HG03066 (cell line): ENCODE measurements around the gene FAF1.

Source experiments
- ATAC-seq: cut with Tn5 transposase; IDR thresholded peaks from one replicate; pipeline ENCODE4 v1.9.1; 2021; ENCODE audit warnings: low read depth; ENCODE audit not compliant: unreplicated experiment

The FAF1 gene

GRCh38 chr1:50523548-50523947 lies 436.5 kb downstream of the FAF1 start:
- ATAC-seq = no peak

DNA sequence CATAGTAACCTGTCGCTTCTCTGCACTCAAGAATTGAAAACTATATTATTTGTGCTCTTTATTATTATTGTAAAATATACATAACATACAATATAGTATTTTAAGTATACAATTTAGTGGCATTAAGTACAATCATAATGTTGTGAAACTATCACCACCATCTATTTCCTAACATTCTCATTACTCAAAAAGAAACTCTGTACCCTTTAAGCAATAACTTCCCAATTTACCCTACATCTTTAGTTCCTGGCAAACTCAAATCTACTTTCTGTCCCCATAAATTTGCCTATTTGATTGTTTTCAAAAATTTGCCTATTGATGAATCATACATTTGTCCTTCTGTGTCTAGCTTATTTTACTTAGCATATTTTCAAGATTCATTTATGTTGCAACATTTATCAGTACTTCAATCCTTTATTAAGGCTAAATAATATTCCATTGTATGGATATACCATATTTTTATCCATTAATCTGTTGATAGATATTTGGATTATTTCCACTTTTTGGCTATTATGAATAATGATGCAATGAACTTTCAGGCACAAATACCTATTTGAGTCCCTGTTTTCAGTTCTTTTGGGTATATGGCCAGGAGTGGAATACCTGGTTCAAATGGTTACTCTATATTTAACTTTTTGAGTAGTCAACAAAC lies 437.2 kb downstream of the FAF1 start:
- ATAC-seq = no peak

- no peak for ATAC-seq
Observed at GRCh38 chr1:50521703-50522102, 438.4 kb downstream of the FAF1 start.

DNA sequence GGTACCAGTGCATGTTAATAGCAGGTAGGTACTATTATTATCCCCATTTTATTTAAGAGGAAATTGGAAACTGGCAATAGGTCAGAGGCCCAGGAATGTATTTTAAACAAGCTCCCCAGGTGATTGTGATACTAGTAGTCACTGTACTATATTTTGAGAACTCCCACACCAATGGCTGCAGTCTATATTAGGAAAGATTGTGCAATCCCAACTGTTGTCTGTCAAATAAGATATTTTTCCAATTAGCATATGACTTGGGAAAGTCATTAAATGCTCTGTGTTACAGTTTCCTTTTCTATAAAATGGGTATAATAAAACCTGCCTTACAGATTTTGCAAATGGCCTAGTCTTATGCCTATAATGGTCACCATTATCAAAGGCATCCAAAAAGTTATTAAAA lies 442.6 kb downstream of the FAF1 start:
- ATAC-seq = no peak

DNA sequence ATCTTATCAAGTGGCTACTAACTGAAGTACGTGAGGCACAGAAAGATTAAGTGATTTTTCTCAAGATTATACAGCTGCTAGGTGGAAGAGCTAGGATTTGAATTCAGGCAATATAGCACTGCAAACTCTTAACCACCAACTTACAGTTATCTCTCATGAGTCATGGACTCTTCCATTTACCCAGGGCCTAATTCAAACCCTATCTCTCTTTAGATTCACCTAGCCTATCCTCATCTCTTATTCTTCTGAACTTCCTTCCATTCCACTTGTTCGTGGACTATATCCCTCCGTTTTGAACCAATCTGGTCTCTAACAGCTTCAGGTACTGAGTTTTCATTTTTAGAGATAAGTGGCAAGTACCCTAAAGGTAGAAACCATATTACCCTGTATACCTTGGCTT lies 444.0 kb downstream of the FAF1 start:
- ATAC-seq = no peak

- ATAC-seq = no peak
Observed at GRCh38 chr1:50508040-50508586, 452.0 kb downstream of the FAF1 start.

- ATAC-seq = no peak
Observed at GRCh38 chr1:50505427-50505826, 454.6 kb downstream of the FAF1 start.

DNA sequence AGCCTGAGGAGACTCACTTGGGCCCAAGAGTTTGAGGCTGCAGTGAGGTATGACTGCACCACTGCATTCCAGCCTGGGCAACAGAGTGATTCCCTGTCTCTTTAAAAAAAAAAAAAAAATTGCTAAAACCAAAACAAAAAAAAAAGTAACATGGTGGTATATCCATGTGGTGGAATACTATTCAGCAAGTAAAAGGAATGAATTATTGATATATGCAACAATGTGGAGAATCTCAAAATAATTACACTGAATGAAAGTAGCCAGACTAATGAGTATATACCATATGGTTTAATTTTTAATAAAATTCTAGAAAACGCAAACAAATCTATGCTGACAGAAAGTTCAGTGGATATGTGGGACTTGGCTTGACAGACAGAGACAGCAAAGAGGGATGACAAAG lies 456.6 kb downstream of the FAF1 start:
- no peak for ATAC-seq

- ATAC-seq = no peak
Observed at GRCh38 chr1:50502147-50502546, 457.9 kb downstream of the FAF1 start.

- no peak for ATAC-seq
Observed at GRCh38 chr1:50497007-50497406, 463.1 kb downstream of the FAF1 start.

DNA sequence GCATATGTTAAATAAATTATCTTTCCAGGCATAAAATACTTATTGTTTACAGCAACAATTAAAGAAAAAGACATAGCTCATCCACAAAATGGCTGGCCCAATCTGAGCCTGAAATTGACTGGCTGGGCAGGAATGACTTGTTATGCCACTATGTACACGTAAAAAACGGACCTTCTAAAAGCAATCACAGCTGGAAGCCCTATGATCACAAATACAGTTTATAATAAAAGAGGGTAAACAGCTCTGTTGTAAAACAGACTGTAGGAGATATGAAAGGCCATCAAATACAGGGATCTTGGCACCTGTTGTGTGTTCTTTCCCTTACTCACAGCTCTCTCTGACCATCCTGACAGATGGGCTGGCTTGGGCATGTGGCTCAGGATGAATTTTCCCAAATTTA lies 466.4 kb downstream of the FAF1 start:
- no peak for ATAC-seq

GRCh38 chr1:50492142-50492541 lies 467.9 kb downstream of the FAF1 start:
- no peak for ATAC-seq

GRCh38 chr1:50491142-50491541 lies 468.9 kb downstream of the FAF1 start:
- no peak for ATAC-seq

- ATAC-seq = no peak
Observed at GRCh38 chr1:50490640-50491039, 469.4 kb downstream of the FAF1 start.

DNA sequence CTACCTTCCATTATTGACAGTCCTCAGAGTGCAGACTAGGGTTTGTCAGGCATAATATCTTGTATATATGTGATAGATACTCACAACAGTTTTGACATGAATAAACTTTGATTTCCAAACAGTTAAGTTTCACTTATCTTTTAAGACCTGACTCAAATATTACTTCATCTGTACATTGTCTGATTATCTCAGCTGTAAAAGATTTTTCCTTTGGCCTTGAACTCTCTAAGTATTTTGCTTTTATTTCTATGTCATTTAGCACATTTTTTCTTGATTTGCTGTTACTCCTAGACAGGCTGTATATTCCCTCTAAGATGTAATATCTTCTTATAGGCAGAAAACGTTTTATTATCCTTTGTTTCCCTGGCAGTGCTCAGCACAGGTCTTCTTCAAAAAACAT lies 471.2 kb downstream of the FAF1 start:
- ATAC-seq = no peak

DNA sequence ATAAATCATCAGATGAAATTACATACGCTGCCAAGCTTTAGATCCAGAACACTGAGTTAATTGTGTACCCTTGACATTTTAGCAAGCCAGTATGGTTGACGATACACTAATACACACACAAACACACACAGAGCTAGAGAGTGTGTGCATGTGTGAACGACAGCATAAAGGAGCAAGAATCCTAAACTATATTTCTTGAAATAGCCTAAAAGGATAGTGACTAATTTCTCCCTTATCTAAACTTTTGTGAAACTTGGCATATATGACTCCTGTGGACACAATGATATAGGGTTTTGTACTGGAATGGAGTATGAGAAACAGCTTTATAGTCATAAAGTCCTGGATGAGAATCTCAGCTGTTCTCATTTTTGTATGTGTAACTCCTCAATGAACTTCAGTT lies 471.7 kb downstream of the FAF1 start:
- no peak for ATAC-seq

DNA sequence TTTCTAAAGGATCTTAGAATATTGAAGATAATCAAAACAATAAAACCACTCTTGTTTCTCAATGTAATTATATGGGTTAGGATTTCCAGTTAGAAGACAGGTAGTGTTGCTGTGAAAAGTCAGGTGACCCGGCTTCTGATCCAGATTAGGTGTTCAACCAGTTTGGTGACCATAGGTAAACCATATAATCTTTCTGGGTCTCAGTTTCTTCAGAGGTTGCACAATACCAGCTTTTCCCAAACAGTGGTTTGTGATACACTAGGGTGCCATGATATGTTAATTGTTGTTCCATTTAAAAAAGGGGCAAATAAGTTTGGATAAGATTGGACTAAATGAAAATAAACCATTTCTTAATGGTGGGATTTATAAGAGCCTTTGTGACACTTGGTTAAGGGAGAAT lies 472.3 kb downstream of the FAF1 start:
- ATAC-seq = no peak

- ATAC-seq = no peak
Observed at GRCh38 chr1:50481142-50481736, 478.8 kb downstream of the FAF1 start.

DNA sequence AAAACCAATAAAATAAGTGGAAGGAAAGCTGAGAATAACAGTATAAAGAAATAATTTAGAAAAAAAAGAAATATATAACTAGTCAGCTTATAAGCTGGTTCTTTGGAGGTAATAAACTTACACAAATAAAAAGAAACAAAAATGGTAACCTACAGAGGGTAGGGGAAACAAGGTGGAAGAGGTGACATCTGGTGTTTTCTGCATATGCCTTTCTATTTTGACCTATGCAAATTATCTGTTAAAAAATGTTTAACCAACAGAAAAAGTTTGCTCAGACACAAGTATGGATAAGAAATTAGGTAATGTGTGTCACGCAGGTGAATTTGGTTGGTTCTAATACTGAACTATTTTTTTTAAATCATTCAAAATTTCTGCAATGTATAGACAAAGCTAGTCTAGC lies 483.3 kb downstream of the FAF1 start:
- ATAC-seq = peak; percentile 82

DNA sequence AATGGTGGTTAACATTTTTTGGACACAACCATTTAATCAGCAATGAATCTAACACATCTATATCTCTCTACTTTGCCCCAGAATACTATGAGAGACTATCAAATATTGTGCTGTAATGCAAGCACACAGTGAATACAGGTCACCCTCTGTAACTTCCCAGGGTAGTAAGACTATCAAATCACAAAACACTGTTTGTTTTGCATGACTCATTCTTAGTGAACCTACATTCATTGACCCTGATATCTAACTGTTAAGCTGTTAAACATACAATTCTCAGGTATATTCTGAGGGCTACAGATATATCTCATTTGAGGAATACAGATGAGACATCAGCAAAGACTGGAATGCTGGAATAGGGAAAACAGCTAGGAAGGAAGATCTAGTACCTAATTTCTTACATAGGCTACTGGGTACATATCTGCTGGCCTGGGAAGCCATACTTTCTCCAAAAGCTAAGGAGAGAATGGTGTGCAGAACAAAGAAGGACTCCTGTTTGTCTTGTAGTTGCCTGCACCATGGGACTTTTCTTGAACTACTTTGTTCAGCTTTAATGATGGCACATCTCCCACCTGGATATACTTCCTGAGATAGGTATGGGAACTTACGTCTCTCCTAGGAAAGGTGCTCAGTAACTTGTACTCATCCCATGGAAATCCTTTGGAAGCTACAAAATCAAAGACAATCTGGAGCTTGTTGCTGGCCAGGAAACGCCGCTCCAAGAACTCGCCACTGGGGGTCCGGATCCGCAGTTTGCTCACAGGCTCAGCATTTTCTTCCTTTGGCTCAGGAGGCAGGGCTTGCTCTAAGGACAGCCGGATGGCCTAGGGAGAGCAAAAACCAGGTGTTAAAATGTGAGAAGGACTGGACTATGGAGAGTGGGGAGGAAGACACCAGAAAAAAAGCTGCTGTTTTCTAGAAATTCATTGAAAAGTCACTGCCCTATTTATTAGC lies 484.9 kb downstream of the FAF1 start:
- no peak for ATAC-seq

GRCh38 chr1:50473513-50473912 lies 486.6 kb downstream of the FAF1 start:
- no peak for ATAC-seq
